SK-N-DZ (cell line): Measurements from ENCODE around the gene AMER2. TPM values are rescaled to one million over a fixed set of nuclear protein-coding genes. Genes with fewer than 3 reads are reported as not detected.

Experiments
- DNase-seq: peaks from one replicate; pipeline ENCODE4 v3.0.0-alpha.2; 2015; ENCODE audit warnings: low spot score
- polyA plus RNA-seq, 2 experiments: library from polyadenylated mRNA; depleted of rRNA; stranded (reverse); fragments of >200 nt; gene quantifications; 2 replicates each; pipeline ENCODE4 v1.2.3, GENCODE V29; 2014

AMER2 gene
- polyA plus RNA-seq (2014; cell fraction: cytosol; rRNA removed) = not detected in 2 replicates
- polyA plus RNA-seq (2014; cell fraction: nucleus; rRNA removed) = 0.05 TPM in 1 of 2 replicates, not detected in the other

GRCh38 chr13:25171517-25172302, at the start of gene AMER2:
Gene AMER2, minus strand, starts transcription at chr13:25172288. Its CDS starts 669 bp downstream, at chr13:25171619.
- peak; percentile 42 for DNase-seq

- DNase-seq = no peak
Observed at GRCh38 chr13:25218019-25218418, 45.9 kb upstream of the AMER2 start.

- DNase-seq = no peak
Observed at GRCh38 chr13:25217023-25217885, 45.2 kb upstream of the AMER2 start.

- no peak for DNase-seq
Observed at GRCh38 chr13:25215253-25215575, 43.1 kb upstream of the AMER2 start.

GRCh38 chr13:25214491-25215252, 42.6 kb upstream of the AMER2 start:
- DNase-seq = no peak

- no peak for DNase-seq
Observed at GRCh38 chr13:25213715-25214114, 41.6 kb upstream of the AMER2 start.

- DNase-seq = no peak
Observed at GRCh38 chr13:25210842-25211569, 38.9 kb upstream of the AMER2 start.

GRCh38 chr13:25207291-25207810, 35.3 kb upstream of the AMER2 start:
- DNase-seq = no peak

GRCh38 chr13:25204863-25205262, 32.8 kb upstream of the AMER2 start:
- DNase-seq = no peak

GRCh38 chr13:25203127-25203740, 31.1 kb upstream of the AMER2 start:
- DNase-seq = no peak

GRCh38 chr13:25200783-25201182, 28.7 kb upstream of the AMER2 start:
- DNase-seq = no peak

GRCh38 chr13:25198647-25199046, 26.6 kb upstream of the AMER2 start:
- no peak for DNase-seq

GRCh38 chr13:25196971-25197370, 24.9 kb upstream of the AMER2 start:
- DNase-seq = no peak

GRCh38 chr13:25192936-25193335, 20.8 kb upstream of the AMER2 start:
- no peak for DNase-seq

GRCh38 chr13:25192489-25192888, 20.4 kb upstream of the AMER2 start:
- no peak for DNase-seq

GRCh38 chr13:25192052-25192451, 20.0 kb upstream of the AMER2 start:
- no peak for DNase-seq

GRCh38 chr13:25190771-25191170, 18.7 kb upstream of the AMER2 start:
- no peak for DNase-seq

- no peak for DNase-seq
Observed at GRCh38 chr13:25190256-25190655, 18.2 kb upstream of the AMER2 start.

GRCh38 chr13:25187596-25187995, 15.5 kb upstream of the AMER2 start:
- no peak for DNase-seq

GRCh38 chr13:25186187-25186586, 14.1 kb upstream of the AMER2 start:
- DNase-seq = no peak

GRCh38 chr13:25181597-25181996, 9.5 kb upstream of the AMER2 start:
- no peak for DNase-seq
